PC-9 (cell line): ENCODE data around the gene TBX21. TPM values are rescaled to one million over a fixed set of nuclear protein-coding genes. Genes with fewer than 3 reads are reported as not detected.

Experiments used
- BruUV-seq: library from RNA; stranded (reverse); fragments of 400-500 nt; replicated peaks from 2 replicates; lab custom pipeline; 2021; lab: Mats Ljungman, UMichigan
- CTCF ChIA-PET: fragments of 300-600 bp; sonication (Branson Sonifier 250); formaldehyde crosslinking; loops from one replicate; lab custom pipeline; 2022; ENCODE audit warnings: antibody characterized with exemption; lab: Charles Lee
- POLR2A ChIA-PET: fragments of 300-600 bp; sonication (Branson Sonifier 250); formaldehyde crosslinking; loops from one replicate; lab custom pipeline; 2022; ENCODE audit warnings: antibody characterized with exemption; ENCODE audit not compliant: unreplicated experiment; lab: Charles Lee
- DNase-seq, 2 experiments: peaks; one replicate each; pipeline versions ENCODE4 v3.0.0 to v3.0.0-alpha.2; 2015 to 2022; ENCODE audit warnings: mixed read lengths in 1 of 2
- H2AFZ ChIP-seq: fragments of 200-600 bp; sonication (generic); 2 replicates; pipeline ENCODE4 v1.8.1; 2017; ENCODE audit warnings: antibody characterized with exemption
- H3F3A ChIP-seq: fragments of 200-600 bp; sonication (generic); 2 replicates; pipeline ENCODE4 v1.8.1; 2017; ENCODE audit warnings: antibody characterized with exemption, mild to moderate bottlenecking, low read depth; ENCODE audit not compliant: insufficient read depth
- H3K27ac ChIP-seq: fragments of 200-600 bp; sonication (generic); 2 replicates; pipeline ENCODE4 v1.6.1; 2016; ENCODE audit warnings: mixed run types
- H3K27me3 ChIP-seq: fragments of 200-600 bp; sonication (generic); 2 replicates; pipeline ENCODE4 v1.6.1; 2016; ENCODE audit warnings: low read depth, mixed run types; ENCODE audit not compliant: insufficient read depth
- H3K36me3 ChIP-seq: fragments of 200-600 bp; sonication (generic); 2 replicates; pipeline ENCODE4 v1.6.1; 2016; ENCODE audit warnings: low read depth, mixed run types
- H3K4me1 ChIP-seq: fragments of 200-600 bp; sonication (generic); replicated peaks from 2 replicates; pipeline ENCODE4 v1.6.1; 2016; ENCODE audit warnings: mixed run types; ENCODE audit not compliant: insufficient read depth
- H3K4me2 ChIP-seq: fragments of 200-600 bp; sonication (generic); 2 replicates; pipeline ENCODE4 v1.6.1; 2017; ENCODE audit warnings: mixed run types
- H3K4me3 ChIP-seq: fragments of 200-600 bp; sonication (generic); 2 replicates; pipeline ENCODE4 v1.6.1; 2016; ENCODE audit warnings: mixed run types
- H3K79me2 ChIP-seq: fragments of 200-600 bp; sonication (generic); 2 replicates; pipeline ENCODE4 v1.6.1; 2017; ENCODE audit warnings: low read depth, mixed run types
- H3K9me2 ChIP-seq: fragments of 200-600 bp; sonication (generic); 2 replicates; pipeline ENCODE4 v1.8.1; 2017; ENCODE audit warnings: mild to moderate bottlenecking; ENCODE audit not compliant: insufficient read depth
- H3K9me3 ChIP-seq: fragments of 200-600 bp; sonication (generic); 2 replicates; pipeline ENCODE4 v1.8.1; 2016; ENCODE audit warnings: low read depth; ENCODE audit not compliant: insufficient read depth
- H4K20me1 ChIP-seq: fragments of 200-600 bp; sonication (generic); 2 replicates; pipeline ENCODE4 v1.8.1; 2017; ENCODE audit not compliant: insufficient read depth
- CTCF ChIP-seq: fragments of 200-600 bp; sonication (generic); conservative IDR thresholded peaks from 2 replicates; pipeline ENCODE4 v1.6.1; 2017; ENCODE audit warnings: mixed run types, antibody characterized with exemption, mild to moderate bottlenecking, moderate library complexity
- EZH2 ChIP-seq: fragments of 200-600 bp; sonication (generic); IDR thresholded peaks from 2 replicates; pipeline ENCODE4 v1.8.0; 2017; ENCODE audit warnings: antibody characterized with exemption, low read depth
- intact Hi-C: fragments of 100-400 bp; cut with micrococcal nuclease; formaldehyde crosslinking; loops from one replicate; pipeline ENCODE4 v1.10.0; 2022; ENCODE audit not compliant: unreplicated experiment
- total RNA-seq: library from RNA; stranded (reverse); gene quantifications from 2 replicates; pipeline ENCODE4 v1.2.3, GENCODE V29; 2021

Gene TBX21
- total RNA-seq, 1 experiment from 2014 or later: not detected

- Histone ChIP-seq H3K27ac (no peak overlapping the region), H3K4me2 (no peak overlapping the region), H3F3A (no peaks in the 10 kb centered on the region), H3K79me2 (no peaks in the 10 kb centered on the region), H3K27me3 (peaks cover 58% of the 10 kb centered on the region), H3K9me2 (no peaks in the 10 kb centered on the region), H3K9me3 (no peaks in the 10 kb centered on the region), H3K4me3 (no peak overlapping the region), H2AFZ (no peak overlapping the region), H3K4me1 (no peaks in the 10 kb centered on the region), H3K36me3 (no peaks in the 10 kb centered on the region), H4K20me1 (no peaks in the 10 kb centered on the region; the same call in 1 of the 2 replicates)
- TF ChIP-seq CTCF: no peak
- TF ChIP-seq EZH2: no peak
- no TSS peak for BruUV-seq
- CTCF ChIA-PET: no interaction called here
- intact Hi-C loops: no loop called here
- POLR2A ChIA-PET: no interaction called here
- no peak for DNase-seq
Observed at GRCh38 chr17:47729476-47729875, 3.6 kb upstream of the TBX21 start.

GRCh38 chr17:47730681-47731080, 2.4 kb upstream of the TBX21 start:
- no peaks in the 10 kb centered on the region for H3K9me3 ChIP-seq
- peaks cover 69% of the 10 kb centered on the region for H3K27me3 ChIP-seq
- ChIA-PET POLR2A (no interaction called here), CTCF (no interaction called here)
- H3K4me2 ChIP-seq: no peak overlapping the region
- intact Hi-C loops: no loop called here
- no peaks in the 10 kb centered on the region for H3F3A ChIP-seq
- no peak overlapping the region for H3K4me3 ChIP-seq
- H3K27ac ChIP-seq: no peak overlapping the region
- no peaks in the 10 kb centered on the region for H3K9me2 ChIP-seq
- no peak for DNase-seq
- H3K36me3 ChIP-seq: no peaks in the 10 kb centered on the region
- H4K20me1 ChIP-seq: no peaks in the 10 kb centered on the region; the same call in 1 of the 2 replicates
- TF ChIP-seq EZH2 (no peak), CTCF (no peak)
- no TSS peak for BruUV-seq
- no peak overlapping the region for H2AFZ ChIP-seq
- no peaks in the 10 kb centered on the region for H3K4me1 ChIP-seq
- H3K79me2 ChIP-seq: no peaks in the 10 kb centered on the region

GRCh38 chr17:47731396-47731795, 1.6 kb upstream of the TBX21 start:
- H3K9me3 ChIP-seq: no peaks in the 10 kb centered on the region
- CTCF ChIA-PET: no interaction called here
- H3K36me3 ChIP-seq: no peaks in the 10 kb centered on the region
- no peaks in the 10 kb centered on the region for H3K9me2 ChIP-seq
- no peak overlapping the region for H3K27ac ChIP-seq
- no peak for TF ChIP-seq CTCF
- no peak for TF ChIP-seq EZH2
- H3K4me1 ChIP-seq: no peaks in the 10 kb centered on the region
- H3F3A ChIP-seq: no peaks in the 10 kb centered on the region
- H3K27me3 ChIP-seq: peaks cover 69% of the 10 kb centered on the region
- no peaks in the 10 kb centered on the region; the same call in 1 of the 2 replicates for H4K20me1 ChIP-seq
- H2AFZ ChIP-seq: no peak overlapping the region
- no peak for DNase-seq
- intact Hi-C loops: no loop called here
- POLR2A ChIA-PET: no interaction called here
- H3K4me2 ChIP-seq: no peak overlapping the region
- no peak overlapping the region for H3K4me3 ChIP-seq
- H3K79me2 ChIP-seq: no peaks in the 10 kb centered on the region
- BruUV-seq: no TSS peak
